GM19238 (cell line): Measurements from ENCODE around the gene TACR2.
"Not testable (repeated sequence)": the region's sequence is repeated elsewhere in the genome, so short reads cannot be mapped to it uniquely, and the experiment has no call there.

Experiments used
- DNase-seq: peaks from one replicate; pipeline ENCODE4 v3.0.0; 2011; ENCODE audit warnings: low spot score; ENCODE audit not compliant: insufficient read length

Gene TACR2

GRCh38 chr10:69451209-69451783 lies 34.6 kb upstream of the TACR2 start, which contains the start of gene TSPAN15:
Gene TSPAN15 (plus strand): TSS chr10:69451465. CDS start chr10:69451595, 130 bp downstream.
- DNase-seq, result peak; percentile 58

- DNase-seq, result not testable (repeated sequence)
These were observed 33.7 kb upstream of the TACR2 start for GRCh38 chr10:69450395-69450794.

GRCh38 chr10:69449841-69450240 lies 33.1 kb upstream of the TACR2 start:
- no peak for DNase-seq

- DNase-seq, result no peak
These were observed 30.0 kb upstream of the TACR2 start for GRCh38 chr10:69446650-69447151.

- DNase-seq, result no peak
These were observed 29.5 kb upstream of the TACR2 start for GRCh38 chr10:69446229-69446628.

- DNase-seq, result no peak
These were observed 28.3 kb upstream of the TACR2 start for GRCh38 chr10:69445041-69445440.

GRCh38 chr10:69443354-69443753 lies 26.6 kb upstream of the TACR2 start:
- no peak for DNase-seq

- DNase-seq, result no peak
These were observed 23.2 kb upstream of the TACR2 start for GRCh38 chr10:69439813-69440506.

- no peak for DNase-seq
These were observed 22.6 kb upstream of the TACR2 start for GRCh38 chr10:69439350-69439739.

GRCh38 chr10:69438536-69439349 lies 22.0 kb upstream of the TACR2 start:
- no peak for DNase-seq

GRCh38 chr10:69437321-69438259 lies 20.9 kb upstream of the TACR2 start:
- no peak for DNase-seq

GRCh38 chr10:69435966-69436520 lies 19.3 kb upstream of the TACR2 start:
- no peak for DNase-seq

GRCh38 chr10:69434926-69435325 lies 18.2 kb upstream of the TACR2 start:
- DNase-seq, result no peak

GRCh38 chr10:69434169-69434568 lies 17.5 kb upstream of the TACR2 start:
- DNase-seq, result no peak

GRCh38 chr10:69428165-69428564 lies 11.4 kb upstream of the TACR2 start:
- no peak for DNase-seq

GRCh38 chr10:69426376-69426727 lies 9.6 kb upstream of the TACR2 start:
- no peak for DNase-seq

GRCh38 chr10:69425511-69426298 lies 9.0 kb upstream of the TACR2 start:
- DNase-seq, result no peak

- no peak for DNase-seq
These were observed 8.3 kb upstream of the TACR2 start for GRCh38 chr10:69425041-69425440.

- no peak for DNase-seq
These were observed 6.0 kb upstream of the TACR2 start for GRCh38 chr10:69422676-69423075.
